ENCODE measurements around the gene CXCL5.
A peak's percentile ranks its signal among the peaks of the same experiment; 100 is the strongest.
"Not testable (repeated sequence)": the region's sequence is repeated elsewhere in the genome, so short reads cannot be mapped to it uniquely, and the experiment has no call there.

Gene CXCL5

GRCh38 chr4:73970011-73970410, 28.5 kb downstream of the CXCL5 start:
- Histone ChIP-seq H3K27me3 (ENCODE audit: insufficient read depth, low read length, poor library complexity) (no peaks in the 10 kb centered on the region), H2AK5ac (ENCODE audit: low read length) (no peak overlapping the region), H3K4me2 (ENCODE audit: low read length) (no peak overlapping the region), H3K9ac (ENCODE audit: low read length) (no peak overlapping the region), H3K79me1 (ENCODE audit: low read length) (no peaks in the 10 kb centered on the region), H2BK120ac (ENCODE audit: low read depth, low read length) (no peak overlapping the region), H3K4me3 (ENCODE audit: low read length) (no peak overlapping the region), H3K56ac (ENCODE audit: low read length) (no peak overlapping the region), H3K79me2 (ENCODE audit: control insufficient read depth, insufficient read depth, low read length) (no peaks in the 10 kb centered on the region), H3K18ac (ENCODE audit: low read length) (no peak overlapping the region), H3K27ac (ENCODE audit: low read depth, low read length) (no peak overlapping the region), H3K23ac (ENCODE audit: low read length) (no peak overlapping the region), H3K4ac (ENCODE audit: low read depth, low read length) (no peak overlapping the region), H3K4me1 (ENCODE audit: control insufficient read depth, low read depth, low read length) (no peaks in the 10 kb centered on the region), H4K8ac (ENCODE audit: low read depth, low read length) (no peak overlapping the region), H2BK5ac (ENCODE audit: low read length) (no peak overlapping the region), H3K36me3 (ENCODE audit: control insufficient read depth, insufficient read depth, low read length) (no peaks in the 10 kb centered on the region), H4K5ac (ENCODE audit: low read length) (no peak overlapping the region), H2BK15ac (replicated peaks; ENCODE audit: low read depth) (no peak overlapping the region)
- no peak for DNase-seq
- WGBS (ENCODE audit: extremely low coverage, insufficient coverage, low lambda C conversion rate) = no CpG with 5 or more reads among the region's 1 CpG

DNA sequence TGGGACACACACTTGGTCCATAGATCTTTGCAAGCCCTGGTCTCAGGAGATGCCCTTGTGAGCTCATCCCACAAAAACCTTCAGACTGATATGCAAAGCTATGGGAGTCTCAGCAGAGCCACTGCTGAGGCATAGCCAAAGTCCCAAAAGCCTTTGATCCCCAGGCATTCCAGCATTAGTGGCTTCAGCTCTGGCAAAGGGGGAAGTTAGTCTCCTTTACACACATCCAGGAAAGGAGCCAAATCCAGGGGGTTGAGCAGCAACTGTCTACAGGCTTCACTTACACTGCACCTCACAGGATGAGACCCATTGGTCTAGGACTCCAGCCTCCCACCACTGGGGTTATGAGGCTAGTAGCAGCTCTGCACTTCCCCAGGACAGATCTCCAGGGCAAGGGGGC, 30.6 kb downstream of the CXCL5 start:
- no peak overlapping the region for H3K56ac ChIP-seq (ENCODE audit: low read length)
- H2AK5ac ChIP-seq (ENCODE audit: low read length) = no peak overlapping the region
- H2BK120ac ChIP-seq (ENCODE audit: low read depth, low read length) = no peak overlapping the region
- no peak overlapping the region for H3K27ac ChIP-seq (ENCODE audit: low read depth, low read length)
- H3K18ac ChIP-seq (ENCODE audit: low read length) = no peak overlapping the region
- H3K4me3 ChIP-seq (ENCODE audit: low read length) = no peak overlapping the region
- H3K79me2 ChIP-seq (ENCODE audit: control insufficient read depth, insufficient read depth, low read length) = no peaks in the 10 kb centered on the region
- H4K5ac ChIP-seq (ENCODE audit: low read length) = no peak overlapping the region
- H3K4ac ChIP-seq (ENCODE audit: low read depth, low read length) = no peak overlapping the region
- no peak overlapping the region for H4K8ac ChIP-seq (ENCODE audit: low read depth, low read length)
- no peak overlapping the region for H3K4me2 ChIP-seq (ENCODE audit: low read length)
- DNase-seq = no peak
- H3K79me1 ChIP-seq (ENCODE audit: low read length) = no peaks in the 10 kb centered on the region
- no peak overlapping the region for H3K9ac ChIP-seq (ENCODE audit: low read length)
- H3K23ac ChIP-seq (ENCODE audit: low read length) = peak overlapping the region; percentile 45
- H3K27me3 ChIP-seq (ENCODE audit: insufficient read depth, low read length, poor library complexity) = no peaks in the 10 kb centered on the region
- H3K36me3 ChIP-seq (ENCODE audit: control insufficient read depth, insufficient read depth, low read length) = no peaks in the 10 kb centered on the region
- H2BK5ac ChIP-seq (ENCODE audit: low read length) = no peak overlapping the region
- no peaks in the 10 kb centered on the region for H3K4me1 ChIP-seq (ENCODE audit: control insufficient read depth, low read depth, low read length)
- H2BK15ac ChIP-seq (replicated peaks; ENCODE audit: low read depth) = no peak overlapping the region

DNA sequence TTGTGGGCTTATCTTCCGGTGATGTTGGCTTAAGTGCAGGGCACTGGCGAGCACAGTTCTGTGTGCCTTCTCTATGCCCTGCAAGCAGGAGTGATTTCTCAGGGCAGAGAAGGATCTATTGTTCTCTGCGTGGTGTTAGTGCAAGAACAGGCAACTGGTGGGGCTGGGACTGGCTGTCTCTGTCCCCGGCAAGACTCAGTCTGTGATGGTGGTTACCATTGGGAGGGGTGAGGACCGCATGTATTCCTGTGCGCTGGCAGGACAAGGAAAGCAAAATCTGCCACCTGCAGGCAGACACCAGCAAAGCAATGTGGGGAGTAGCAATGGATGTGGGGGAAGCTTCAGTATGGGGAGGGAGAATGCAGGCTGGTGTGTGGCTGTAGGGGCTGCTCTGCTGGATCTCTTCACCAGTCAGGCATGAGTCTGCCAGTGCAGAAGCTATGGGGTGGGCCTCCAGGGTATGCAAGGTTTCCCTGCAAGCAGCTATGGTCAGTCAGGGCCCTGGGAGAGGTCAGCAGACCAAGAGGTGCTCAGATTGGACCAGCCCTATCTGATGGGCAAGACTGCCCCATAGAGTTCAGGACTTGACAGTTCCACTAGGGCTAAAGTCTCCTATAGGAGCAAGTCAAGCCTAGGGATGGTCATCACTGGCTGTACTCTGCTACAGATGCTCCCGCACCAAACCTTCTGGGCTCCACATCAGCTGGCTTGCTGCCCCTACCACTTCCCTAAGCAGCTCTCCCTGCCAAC, 33.4 kb downstream of the CXCL5 start:
- H3K79me1 ChIP-seq (ENCODE audit: low read length) = no peaks in the 10 kb centered on the region
- H3K4ac ChIP-seq (ENCODE audit: low read depth, low read length) = no peak overlapping the region
- no peak overlapping the region for H3K56ac ChIP-seq (ENCODE audit: low read length)
- no peak overlapping the region for H4K5ac ChIP-seq (ENCODE audit: low read length)
- H3K18ac ChIP-seq (ENCODE audit: low read length) = no peak overlapping the region
- no peaks in the 10 kb centered on the region for H3K27me3 ChIP-seq (ENCODE audit: insufficient read depth, low read length, poor library complexity)
- no peaks in the 10 kb centered on the region for H3K36me3 ChIP-seq (ENCODE audit: control insufficient read depth, insufficient read depth, low read length)
- H2BK5ac ChIP-seq (ENCODE audit: low read length) = no peak overlapping the region
- no peak overlapping the region for H2BK15ac ChIP-seq (replicated peaks; ENCODE audit: low read depth)
- no peak overlapping the region for H3K23ac ChIP-seq (ENCODE audit: low read length)
- no peaks in the 10 kb centered on the region for H3K4me1 ChIP-seq (ENCODE audit: control insufficient read depth, low read depth, low read length)
- H2BK120ac ChIP-seq (ENCODE audit: low read depth, low read length) = no peak overlapping the region
- H4K8ac ChIP-seq (ENCODE audit: low read depth, low read length) = no peak overlapping the region
- peak; percentile 91 for DNase-seq
- H3K9ac ChIP-seq (ENCODE audit: low read length) = no peak overlapping the region
- H3K4me2 ChIP-seq (ENCODE audit: low read length) = no peak overlapping the region
- no peak overlapping the region for H3K4me3 ChIP-seq (ENCODE audit: low read length)
- WGBS (ENCODE audit: extremely low coverage, insufficient coverage, low lambda C conversion rate) = no CpG with 5 or more reads among the region's 7 CpGs
- no peaks in the 10 kb centered on the region for H3K79me2 ChIP-seq (ENCODE audit: control insufficient read depth, insufficient read depth, low read length)
- no peak overlapping the region for H3K27ac ChIP-seq (ENCODE audit: low read depth, low read length)
- H2AK5ac ChIP-seq (ENCODE audit: low read length) = no peak overlapping the region

GRCh38 chr4:73962724-73963123, 35.8 kb downstream of the CXCL5 start:
- Histone ChIP-seq H3K9ac (ENCODE audit: low read length) (no peak overlapping the region), H3K36me3 (ENCODE audit: control insufficient read depth, insufficient read depth, low read length) (no peaks in the 10 kb centered on the region), H3K27ac (ENCODE audit: low read depth, low read length) (no peak overlapping the region), H2BK5ac (ENCODE audit: low read length) (no peak overlapping the region), H3K79me1 (ENCODE audit: low read length) (no peaks in the 10 kb centered on the region), H3K18ac (ENCODE audit: low read length) (no peak overlapping the region), H2BK15ac (replicated peaks; ENCODE audit: low read depth) (no peak overlapping the region), H4K8ac (ENCODE audit: low read depth, low read length) (no peak overlapping the region), H3K27me3 (ENCODE audit: insufficient read depth, low read length, poor library complexity) (no peaks in the 10 kb centered on the region), H3K79me2 (ENCODE audit: control insufficient read depth, insufficient read depth, low read length) (no peaks in the 10 kb centered on the region), H4K5ac (ENCODE audit: low read length) (no peak overlapping the region), H2BK120ac (ENCODE audit: low read depth, low read length) (no peak overlapping the region), H3K4me2 (ENCODE audit: low read length) (no peak overlapping the region), H3K23ac (ENCODE audit: low read length) (no peak overlapping the region), H3K56ac (ENCODE audit: low read length) (no peak overlapping the region), H3K4ac (ENCODE audit: low read depth, low read length) (no peak overlapping the region), H2AK5ac (ENCODE audit: low read length) (no peak overlapping the region), H3K4me3 (ENCODE audit: low read length) (no peak overlapping the region), H3K4me1 (ENCODE audit: control insufficient read depth, low read depth, low read length) (no peaks in the 10 kb centered on the region)
- DNase-seq = no peak
- WGBS (ENCODE audit: extremely low coverage, insufficient coverage, low lambda C conversion rate) = no CpG with 5 or more reads among the region's 2 CpGs

- no CpG with 5 or more reads among the region's 1 CpG for WGBS (ENCODE audit: extremely low coverage, insufficient coverage, low lambda C conversion rate)
- H3K36me3 ChIP-seq (ENCODE audit: control insufficient read depth, insufficient read depth, low read length); H3K23ac ChIP-seq (ENCODE audit: low read length); H2BK15ac ChIP-seq (replicated peaks; ENCODE audit: low read depth); H3K4me1 ChIP-seq (ENCODE audit: control insufficient read depth, low read depth, low read length); H2BK120ac ChIP-seq (ENCODE audit: low read depth, low read length); H3K27ac ChIP-seq (ENCODE audit: low read depth, low read length); H3K4me3 ChIP-seq (ENCODE audit: low read length); H3K4ac ChIP-seq (ENCODE audit: low read depth, low read length); H3K4me2 ChIP-seq (ENCODE audit: low read length); H3K79me1 ChIP-seq (ENCODE audit: low read length); H4K8ac ChIP-seq (ENCODE audit: low read depth, low read length); H3K56ac ChIP-seq (ENCODE audit: low read length); H3K79me2 ChIP-seq (ENCODE audit: control insufficient read depth, insufficient read depth, low read length); H3K18ac ChIP-seq (ENCODE audit: low read length); H2AK5ac ChIP-seq (ENCODE audit: low read length); H2BK5ac ChIP-seq (ENCODE audit: low read length); H4K5ac ChIP-seq (ENCODE audit: low read length); H3K9ac ChIP-seq (ENCODE audit: low read length); DNase-seq; H3K27me3 ChIP-seq (ENCODE audit: insufficient read depth, low read length, poor library complexity): not testable (repeated sequence)
These were observed 39.4 kb downstream of the CXCL5 start for GRCh38 chr4:73959041-73959440.

DNA sequence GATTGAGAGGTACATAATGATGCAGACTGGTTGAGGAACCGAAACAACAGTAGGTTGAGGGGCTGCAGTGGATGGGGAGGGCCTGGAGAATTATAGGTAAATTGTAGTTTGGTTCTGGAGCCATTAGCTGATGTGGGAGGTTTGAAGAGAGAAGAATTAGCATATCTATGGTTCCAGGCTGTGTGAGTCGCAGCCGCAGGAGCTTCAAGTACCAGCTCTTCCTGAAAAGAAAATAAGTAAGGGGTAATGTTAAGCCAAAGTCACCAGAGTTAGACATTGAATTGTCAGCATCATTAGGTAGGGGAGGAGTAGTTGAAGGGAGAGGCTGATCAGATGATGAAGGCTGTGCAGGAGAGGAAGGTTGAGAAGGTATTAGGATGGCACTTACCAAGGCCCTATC, 46.1 kb downstream of the CXCL5 start:
- no peak overlapping the region for H3K18ac ChIP-seq (ENCODE audit: low read length)
- H3K36me3 ChIP-seq (ENCODE audit: control insufficient read depth, insufficient read depth, low read length) = no peaks in the 10 kb centered on the region
- no peak overlapping the region for H2BK5ac ChIP-seq (ENCODE audit: low read length)
- no peak overlapping the region for H3K23ac ChIP-seq (ENCODE audit: low read length)
- H2BK120ac ChIP-seq (ENCODE audit: low read depth, low read length) = no peak overlapping the region
- H3K79me2 ChIP-seq (ENCODE audit: control insufficient read depth, insufficient read depth, low read length) = no peaks in the 10 kb centered on the region
- no peak overlapping the region for H3K27ac ChIP-seq (ENCODE audit: low read depth, low read length)
- H3K79me1 ChIP-seq (ENCODE audit: low read length) = no peaks in the 10 kb centered on the region
- H2BK15ac ChIP-seq (replicated peaks; ENCODE audit: low read depth) = no peak overlapping the region
- H3K56ac ChIP-seq (ENCODE audit: low read length) = no peak overlapping the region
- H4K8ac ChIP-seq (ENCODE audit: low read depth, low read length) = no peak overlapping the region
- no peak overlapping the region for H3K4me3 ChIP-seq (ENCODE audit: low read length)
- no CpG with 5 or more reads among the region's 3 CpGs for WGBS (ENCODE audit: extremely low coverage, insufficient coverage, low lambda C conversion rate)
- H3K9ac ChIP-seq (ENCODE audit: low read length) = no peak overlapping the region
- no peaks in the 10 kb centered on the region for H3K27me3 ChIP-seq (ENCODE audit: insufficient read depth, low read length, poor library complexity)
- no peak overlapping the region for H2AK5ac ChIP-seq (ENCODE audit: low read length)
- DNase-seq = no peak
- H4K5ac ChIP-seq (ENCODE audit: low read length) = no peak overlapping the region
- no peaks in the 10 kb centered on the region for H3K4me1 ChIP-seq (ENCODE audit: control insufficient read depth, low read depth, low read length)
- H3K4me2 ChIP-seq (ENCODE audit: low read length) = no peak overlapping the region
- H3K4ac ChIP-seq (ENCODE audit: low read depth, low read length) = no peak overlapping the region
